Upper lobe of right lung (tissue), 1 donor: ENCODE measurements around the gene SYT1. TPM values are rescaled to one million over a fixed set of nuclear protein-coding genes. Genes with fewer than 3 reads are reported as not detected.

Experiments used
- ATAC-seq: fragments of 200-7000 bp; cut with Tn5 transposase; one replicate; pipeline ENCODE4 v1.9.1; 2020; ENCODE audit warnings: mild to moderate bottlenecking, moderate library complexity
- DNase-seq: peaks from one replicate; pipeline ENCODE4 v3.0.0-alpha.2; 2020
- H3K27ac ChIP-seq: fragments of 200-600 bp; one replicate; pipeline ENCODE4 v1.8.0; 2022
- H3K27me3 ChIP-seq: fragments of 200-600 bp; one replicate; pipeline ENCODE4 v1.8.0; 2022; ENCODE audit warnings: mild to moderate bottlenecking
- H3K36me3 ChIP-seq: fragments of 200-600 bp; one replicate; pipeline ENCODE4 v1.8.0; 2022
- H3K4me1 ChIP-seq: fragments of 200-600 bp; one replicate; pipeline ENCODE4 v1.8.0; 2022
- H3K4me3 ChIP-seq: fragments of 200-600 bp; one replicate; pipeline ENCODE4 v1.8.0; 2022; ENCODE audit warnings: mild to moderate bottlenecking
- H3K9me3 ChIP-seq: fragments of 200-600 bp; one replicate; pipeline ENCODE4 v1.8.0; 2022
- intact Hi-C: fragments of 100-400 bp; cut with DNase I; formaldehyde crosslinking; loops from one replicate; pipeline ENCODE4 v1.11.0; 2022
- total RNA-seq: library from RNA; stranded (reverse); fragmentation: NEBNext Ultra II Directional; extraction: Animal tissue kit (Norgen Biotek cat#: 25700); gene quantifications from one replicate; pipeline ENCODE4 v1.2.1, GENCODE V29; 2021
- TF ChIP-seq, protein P1 (sequence below): fragments of 200-600 bp; IDR thresholded peaks from one replicate; pipeline ENCODE4 v1.8.0; 2022; ENCODE audit warnings: antibody characterized with exemption
- donor health status: DM: no; HTN: yes; CAD: no; lungs with severe emphysema.

SYT1 gene
- total RNA-seq, 1 donor from 2014 or later: 0.58 TPM

DNA sequence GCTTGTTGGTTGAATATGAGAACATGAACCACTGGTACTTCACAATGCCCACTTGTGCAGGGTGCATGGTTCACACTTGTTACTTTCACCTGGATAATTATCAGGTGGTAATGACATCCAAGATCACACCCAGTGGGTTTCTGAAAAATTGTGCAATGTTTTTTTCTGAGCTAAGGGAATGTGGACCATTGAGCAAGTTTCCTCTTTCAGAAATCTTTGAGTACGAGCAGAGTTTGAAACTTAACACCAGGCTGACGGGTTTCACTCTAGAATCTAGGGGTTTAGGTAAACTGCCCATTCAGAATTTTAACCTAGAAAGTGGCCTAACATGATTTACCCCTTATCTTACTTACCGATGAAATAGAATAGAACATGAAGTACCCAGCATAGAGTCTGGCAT lies 436.6 kb downstream of the SYT1 start:
- no peak for DNase-seq
- no peak for ATAC-seq

DNA sequence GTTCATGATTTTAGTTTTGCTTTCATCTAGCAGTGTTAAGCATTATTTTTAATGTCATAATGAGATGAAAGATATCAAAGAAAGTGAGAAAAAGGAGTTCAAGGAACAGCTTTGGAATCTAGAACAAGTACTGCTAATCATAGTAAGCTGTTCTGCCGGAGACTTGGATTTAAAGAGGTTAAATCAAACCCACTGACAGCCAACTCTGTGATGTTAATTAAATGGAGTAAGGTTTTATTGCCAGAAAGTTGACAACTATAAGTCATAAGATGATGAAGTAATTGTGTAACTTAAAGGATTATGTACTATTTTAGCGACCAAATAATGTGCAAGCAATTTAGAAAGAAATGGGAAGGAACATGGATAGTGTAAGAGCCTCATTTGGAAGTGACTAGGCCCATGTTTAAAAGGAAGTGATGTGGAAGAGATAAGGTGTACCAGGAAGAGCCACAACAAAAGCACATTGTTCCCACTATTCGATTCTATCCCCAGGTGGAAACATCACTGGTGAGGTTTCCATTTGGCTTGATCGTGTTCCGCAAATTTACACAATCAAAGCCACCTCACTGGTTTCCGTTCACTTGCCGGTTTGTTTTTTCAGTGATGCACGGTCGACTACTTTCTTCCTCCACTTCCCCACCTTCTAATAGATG lies 437.7 kb downstream of the SYT1 start:
- intact Hi-C loops: no loop called here
- DNase-seq (no peak), ATAC-seq (no peak)
- H3K36me3 ChIP-seq: no peaks in the 10 kb centered on the region
- H3K9me3 ChIP-seq: no peaks in the 10 kb centered on the region
- no peak overlapping the region for H3K27ac ChIP-seq
- H3K4me3 ChIP-seq: no peak overlapping the region
- H3K4me1 ChIP-seq: no peaks in the 10 kb centered on the region
- TF ChIP-seq, protein P1, sequence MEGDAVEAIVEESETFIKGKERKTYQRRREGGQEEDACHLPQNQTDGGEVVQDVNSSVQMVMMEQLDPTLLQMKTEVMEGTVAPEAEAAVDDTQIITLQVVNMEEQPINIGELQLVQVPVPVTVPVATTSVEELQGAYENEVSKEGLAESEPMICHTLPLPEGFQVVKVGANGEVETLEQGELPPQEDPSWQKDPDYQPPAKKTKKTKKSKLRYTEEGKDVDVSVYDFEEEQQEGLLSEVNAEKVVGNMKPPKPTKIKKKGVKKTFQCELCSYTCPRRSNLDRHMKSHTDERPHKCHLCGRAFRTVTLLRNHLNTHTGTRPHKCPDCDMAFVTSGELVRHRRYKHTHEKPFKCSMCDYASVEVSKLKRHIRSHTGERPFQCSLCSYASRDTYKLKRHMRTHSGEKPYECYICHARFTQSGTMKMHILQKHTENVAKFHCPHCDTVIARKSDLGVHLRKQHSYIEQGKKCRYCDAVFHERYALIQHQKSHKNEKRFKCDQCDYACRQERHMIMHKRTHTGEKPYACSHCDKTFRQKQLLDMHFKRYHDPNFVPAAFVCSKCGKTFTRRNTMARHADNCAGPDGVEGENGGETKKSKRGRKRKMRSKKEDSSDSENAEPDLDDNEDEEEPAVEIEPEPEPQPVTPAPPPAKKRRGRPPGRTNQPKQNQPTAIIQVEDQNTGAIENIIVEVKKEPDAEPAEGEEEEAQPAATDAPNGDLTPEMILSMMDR: no peak
- H3K27me3 ChIP-seq: no peaks in the 10 kb centered on the region

More for the DNA sequence above, 436.6 kb downstream of the SYT1 start:
- no peaks in the 10 kb centered on the region for H3K9me3 ChIP-seq
- H3K36me3 ChIP-seq: no peaks in the 10 kb centered on the region
- no peaks in the 10 kb centered on the region for H3K4me1 ChIP-seq
- no peaks in the 10 kb centered on the region for H3K27me3 ChIP-seq
- H3K4me3 ChIP-seq: no peak overlapping the region
- H3K27ac ChIP-seq: no peak overlapping the region
- intact Hi-C loops: no loop called here
- TF ChIP-seq, protein P1: no peak

DNA sequence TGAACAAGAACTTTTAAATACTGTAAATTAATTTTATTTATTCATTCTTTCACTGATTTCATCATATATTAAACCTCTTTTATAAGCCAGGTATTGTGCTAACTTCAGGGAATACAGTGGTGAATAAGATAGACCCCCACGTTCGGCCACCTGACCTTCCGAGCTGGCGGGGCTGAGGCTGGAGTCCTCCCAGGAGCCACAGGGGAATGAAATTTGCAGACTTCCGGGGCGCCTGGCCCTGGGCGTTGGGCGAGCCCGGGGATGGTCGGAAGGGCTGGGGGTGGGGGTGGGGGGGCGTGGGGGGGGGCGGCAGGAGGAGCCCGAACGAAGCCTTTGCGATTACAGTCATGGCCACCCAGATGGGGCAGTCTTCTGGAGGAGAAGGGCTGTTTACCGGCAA lies 442.8 kb downstream of the SYT1 start:
- H3K4me1 ChIP-seq: no peaks in the 10 kb centered on the region
- no peak overlapping the region for H3K4me3 ChIP-seq
- ATAC-seq (no peak), DNase-seq (no peak)
- TF ChIP-seq, protein P1: no peak
- no peak overlapping the region for H3K27ac ChIP-seq
- no peaks in the 10 kb centered on the region for H3K9me3 ChIP-seq
- H3K36me3 ChIP-seq: no peaks in the 10 kb centered on the region
- intact Hi-C loops: no loop called here
- H3K27me3 ChIP-seq: no peaks in the 10 kb centered on the region

DNA sequence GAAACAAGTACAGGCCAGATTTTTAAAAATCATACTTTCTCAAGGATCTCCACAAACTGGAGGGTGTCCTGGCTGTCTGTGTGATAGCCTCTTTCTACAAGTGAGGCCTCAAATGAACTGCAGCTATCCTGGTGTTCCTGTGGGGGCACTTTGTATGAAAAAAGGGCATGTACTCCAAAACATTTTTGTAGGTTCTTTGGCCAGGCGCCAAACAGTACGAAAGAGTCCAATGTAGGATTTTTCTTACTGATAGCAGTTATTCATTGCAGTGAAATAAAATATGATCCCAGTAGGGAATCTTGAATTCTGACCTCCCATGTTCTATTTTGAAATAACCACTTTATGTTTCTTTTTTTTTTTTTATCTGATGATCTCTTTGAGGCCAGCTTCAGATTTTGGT lies 444.5 kb downstream of the SYT1 start:
- H3K4me1 ChIP-seq: no peaks in the 10 kb centered on the region
- H3K36me3 ChIP-seq: no peaks in the 10 kb centered on the region
- no peaks in the 10 kb centered on the region for H3K27me3 ChIP-seq
- TF ChIP-seq, protein P1: no peak
- intact Hi-C loops: no loop called here
- H3K4me3 ChIP-seq: no peak overlapping the region
- ATAC-seq (no peak), DNase-seq (no peak)
- H3K9me3 ChIP-seq: no peaks in the 10 kb centered on the region
- no peak overlapping the region for H3K27ac ChIP-seq

DNA sequence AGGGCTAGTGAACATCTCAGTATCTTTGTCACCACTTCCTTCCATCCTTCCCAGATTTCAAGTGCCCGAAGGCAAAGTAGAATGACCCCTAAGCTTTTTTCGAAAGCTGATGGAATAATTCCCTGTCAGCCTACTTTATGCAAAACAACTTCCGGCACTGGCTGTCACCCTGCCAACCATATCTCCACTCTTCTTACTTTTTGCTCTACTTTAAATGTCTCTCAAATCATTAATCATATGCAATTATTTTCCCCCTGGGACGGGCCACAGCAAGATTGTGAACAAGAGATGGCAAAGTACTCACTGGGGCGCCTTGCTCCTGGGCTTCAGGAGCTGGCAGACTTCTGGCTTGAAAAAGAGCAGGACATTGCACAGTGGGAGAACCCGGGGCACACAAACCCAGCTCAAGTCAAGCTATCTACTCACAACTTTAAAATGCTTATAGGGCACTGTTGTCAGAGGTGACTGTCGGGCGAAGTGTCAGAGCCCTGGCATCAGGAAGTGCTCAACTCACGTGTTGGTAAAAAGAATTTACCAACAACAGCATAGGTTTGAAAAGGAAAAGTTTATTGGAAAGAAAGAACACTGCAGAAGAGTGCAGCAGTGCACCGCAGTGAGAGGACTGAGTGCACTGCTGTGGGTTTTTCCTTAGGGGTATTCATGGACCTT lies 452.7 kb downstream of the SYT1 start:
- intact Hi-C loops: no loop called here
- no peaks in the 10 kb centered on the region for H3K27me3 ChIP-seq
- no peak overlapping the region for H3K4me3 ChIP-seq
- H3K27ac ChIP-seq: no peak overlapping the region
- no peaks in the 10 kb centered on the region for H3K36me3 ChIP-seq
- no peaks in the 10 kb centered on the region for H3K4me1 ChIP-seq
- no peak for DNase-seq
- ATAC-seq: no peak
- peaks cover 3% of the 10 kb centered on the region for H3K9me3 ChIP-seq
- TF ChIP-seq, protein P1: no peak
